IMR-90 (cell line): Measurements from ENCODE around the gene THRB.

Experiments
- CHD1 ChIP-seq: IDR thresholded peaks from 2 replicates; pipeline ENCODE4 v1.6.1; 2012; ENCODE audit warnings: low read depth, low read length, improper control_type of control experiment
- TF ChIP-seq, protein P1 (sequence below): conservative IDR thresholded peaks from 2 replicates; pipeline ENCODE4 v1.5.1; 2012; ENCODE audit warnings: mild to moderate bottlenecking, low read depth, low read length, improper control_type of control experiment

DNA sequence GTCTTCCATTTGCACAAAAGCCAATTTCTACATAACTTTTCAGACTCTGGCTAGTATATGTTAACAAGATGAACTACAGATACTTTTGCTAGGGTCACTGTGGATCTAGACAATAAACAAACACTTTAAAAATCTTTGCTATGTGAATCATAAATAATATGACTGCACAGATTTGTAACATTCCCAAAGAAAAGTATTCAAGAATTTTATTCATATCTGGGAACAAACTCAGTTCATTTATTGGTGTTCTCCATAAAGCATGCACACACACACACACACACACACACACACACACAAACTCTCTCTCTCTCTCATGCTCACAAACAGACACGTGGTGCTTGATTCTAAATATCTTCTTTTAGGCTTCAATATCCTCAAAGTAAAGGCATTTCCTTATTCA is 18.8 kb upstream of the THRB start:
- TF ChIP-seq CHD1 = no peak
- TF ChIP-seq, protein P1, sequence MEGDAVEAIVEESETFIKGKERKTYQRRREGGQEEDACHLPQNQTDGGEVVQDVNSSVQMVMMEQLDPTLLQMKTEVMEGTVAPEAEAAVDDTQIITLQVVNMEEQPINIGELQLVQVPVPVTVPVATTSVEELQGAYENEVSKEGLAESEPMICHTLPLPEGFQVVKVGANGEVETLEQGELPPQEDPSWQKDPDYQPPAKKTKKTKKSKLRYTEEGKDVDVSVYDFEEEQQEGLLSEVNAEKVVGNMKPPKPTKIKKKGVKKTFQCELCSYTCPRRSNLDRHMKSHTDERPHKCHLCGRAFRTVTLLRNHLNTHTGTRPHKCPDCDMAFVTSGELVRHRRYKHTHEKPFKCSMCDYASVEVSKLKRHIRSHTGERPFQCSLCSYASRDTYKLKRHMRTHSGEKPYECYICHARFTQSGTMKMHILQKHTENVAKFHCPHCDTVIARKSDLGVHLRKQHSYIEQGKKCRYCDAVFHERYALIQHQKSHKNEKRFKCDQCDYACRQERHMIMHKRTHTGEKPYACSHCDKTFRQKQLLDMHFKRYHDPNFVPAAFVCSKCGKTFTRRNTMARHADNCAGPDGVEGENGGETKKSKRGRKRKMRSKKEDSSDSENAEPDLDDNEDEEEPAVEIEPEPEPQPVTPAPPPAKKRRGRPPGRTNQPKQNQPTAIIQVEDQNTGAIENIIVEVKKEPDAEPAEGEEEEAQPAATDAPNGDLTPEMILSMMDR = no peak
